Mononuclear cell (primary cell): ENCODE measurements around the gene USP24. TPM values are rescaled to one million over a fixed set of nuclear protein-coding genes. Genes with fewer than 3 reads are reported as not detected.

Source experiments
- H3K27me3 ChIP-seq: 2 replicates; pipeline ENCODE4 v1.6.0; 2011; ENCODE audit warnings: low read length, control low read depth; ENCODE audit not compliant: insufficient read depth
- H3K4me1 ChIP-seq: 2 replicates; pipeline ENCODE4 v1.5.1; 2011; ENCODE audit warnings: mild to moderate bottlenecking, low read length, control low read depth; ENCODE audit not compliant: insufficient read depth
- H3K4me3 ChIP-seq: 2 replicates; pipeline ENCODE4 v1.5.1; 2011; ENCODE audit warnings: mild to moderate bottlenecking, low read length, moderate library complexity
- H3K9me3 ChIP-seq: 2 replicates; pipeline ENCODE4 v1.5.1; 2011; ENCODE audit warnings: low read depth, mild to moderate bottlenecking, control low read depth, low read length
- total RNA-seq: library from RNA; depleted of rRNA; stranded (reverse); fragments of >200 nt; gene quantifications from one replicate; pipeline ENCODE4 v1.2.3, GENCODE V29; 2012

Gene USP24
- total RNA-seq, 1 donor: 101 TPM

GRCh38 chr1:55049914-55050278, 165.3 kb downstream of the USP24 start:
- Histone ChIP-seq H3K4me1 (no peaks in the 10 kb centered on the region), H3K9me3 (no peaks in the 10 kb centered on the region), H3K4me3 (no peak overlapping the region), H3K27me3 (no peaks in the 10 kb centered on the region)

GRCh38 chr1:55049271-55049913, 165.8 kb downstream of the USP24 start:
- no peak overlapping the region for H3K4me3 ChIP-seq
- no peaks in the 10 kb centered on the region for H3K9me3 ChIP-seq
- H3K27me3 ChIP-seq: no peaks in the 10 kb centered on the region
- H3K4me1 ChIP-seq: no peaks in the 10 kb centered on the region

GRCh38 chr1:55048453-55049270, 166.5 kb downstream of the USP24 start:
- Histone ChIP-seq H3K9me3 (no peaks in the 10 kb centered on the region), H3K4me1 (no peaks in the 10 kb centered on the region), H3K27me3 (no peaks in the 10 kb centered on the region), H3K4me3 (no peak overlapping the region)

GRCh38 chr1:55047611-55048010, 167.6 kb downstream of the USP24 start:
- Histone ChIP-seq H3K9me3 (no peaks in the 10 kb centered on the region), H3K4me3 (no peak overlapping the region)

GRCh38 chr1:55046871-55047270, 168.3 kb downstream of the USP24 start:
- Histone ChIP-seq H3K4me3 (no peak overlapping the region), H3K27me3 (no peaks in the 10 kb centered on the region), H3K4me1 (no peaks in the 10 kb centered on the region), H3K9me3 (no peaks in the 10 kb centered on the region)

More at GRCh38 chr1:55047611-55048010, 167.6 kb downstream of the USP24 start:
- Histone ChIP-seq H3K27me3 (no peaks in the 10 kb centered on the region), H3K4me1 (no peaks in the 10 kb centered on the region)

- H3K4me1 ChIP-seq: no peaks in the 10 kb centered on the region
- no peaks in the 10 kb centered on the region for H3K9me3 ChIP-seq
- H3K27me3 ChIP-seq: peaks cover 12% of the 10 kb centered on the region
- H3K4me3 ChIP-seq: no peak overlapping the region
Measured at GRCh38 chr1:55045430-55045829, 169.7 kb downstream of the USP24 start.

GRCh38 chr1:55044617-55045397, 170.4 kb downstream of the USP24 start:
- H3K9me3 ChIP-seq: no peaks in the 10 kb centered on the region

GRCh38 chr1:55043726-55044125, 171.4 kb downstream of the USP24 start:
- Histone ChIP-seq H3K4me3 (no peak overlapping the region), H3K27me3 (peaks cover 23% of the 10 kb centered on the region), H3K4me1 (no peaks in the 10 kb centered on the region), H3K9me3 (no peaks in the 10 kb centered on the region)

More at GRCh38 chr1:55044617-55045397, 170.4 kb downstream of the USP24 start:
- H3K27me3 ChIP-seq: peaks cover 15% of the 10 kb centered on the region
- H3K4me3 ChIP-seq: no peak overlapping the region
- no peaks in the 10 kb centered on the region for H3K4me1 ChIP-seq

GRCh38 chr1:55043011-55043410, 172.2 kb downstream of the USP24 start:
- Histone ChIP-seq H3K9me3 (no peaks in the 10 kb centered on the region), H3K4me3 (no peak overlapping the region), H3K4me1 (no peaks in the 10 kb centered on the region), H3K27me3 (peaks cover 27% of the 10 kb centered on the region)

GRCh38 chr1:55041613-55042012, 173.6 kb downstream of the USP24 start:
- Histone ChIP-seq H3K27me3 (peaks cover 32% of the 10 kb centered on the region), H3K9me3 (no peaks in the 10 kb centered on the region), H3K4me1 (no peaks in the 10 kb centered on the region), H3K4me3 (no peak overlapping the region)

GRCh38 chr1:55040933-55041494, 174.2 kb downstream of the USP24 start:
- peaks cover 4% of the 10 kb centered on the region for H3K4me1 ChIP-seq
- no peak overlapping the region for H3K4me3 ChIP-seq
- H3K27me3 ChIP-seq: peaks cover 34% of the 10 kb centered on the region
- H3K9me3 ChIP-seq: no peaks in the 10 kb centered on the region

- peaks cover 7% of the 10 kb centered on the region for H3K4me1 ChIP-seq
- peaks cover 37% of the 10 kb centered on the region for H3K27me3 ChIP-seq
- H3K4me3 ChIP-seq: no peak overlapping the region
- no peaks in the 10 kb centered on the region for H3K9me3 ChIP-seq
Measured at GRCh38 chr1:55040083-55040932, 174.9 kb downstream of the USP24 start.

GRCh38 chr1:55039342-55040082, 175.7 kb downstream of the USP24 start, which contains the start of gene PCSK9:
TSS of gene PCSK9 (plus strand) at chr1:55039548. CDS start at chr1:55039838, 290 bp downstream.
- Histone ChIP-seq H3K4me3 (no peak within 1 kb of the TSS), H3K4me1 (peaks cover 7% of the 10 kb centered on the region), H3K27me3 (peaks cover 37% of the 10 kb centered on the region), H3K9me3 (no peaks in the 10 kb centered on the region)

- Histone ChIP-seq H3K4me3 (no peak overlapping the region), H3K27me3 (peaks cover 37% of the 10 kb centered on the region), H3K4me1 (peaks cover 7% of the 10 kb centered on the region), H3K9me3 (no peaks in the 10 kb centered on the region)
Measured at GRCh38 chr1:55038974-55039341, 176.2 kb downstream of the USP24 start.
